Measurements from ENCODE around the gene CDCA5. TPM values are rescaled to one million over a fixed set of nuclear protein-coding genes. Genes with fewer than 3 reads are reported as not detected.

The CDCA5 gene
- total and polyA plus RNA-seq, 4 donors: 1.8 to 2.7 (median 2.2) TPM

DNA sequence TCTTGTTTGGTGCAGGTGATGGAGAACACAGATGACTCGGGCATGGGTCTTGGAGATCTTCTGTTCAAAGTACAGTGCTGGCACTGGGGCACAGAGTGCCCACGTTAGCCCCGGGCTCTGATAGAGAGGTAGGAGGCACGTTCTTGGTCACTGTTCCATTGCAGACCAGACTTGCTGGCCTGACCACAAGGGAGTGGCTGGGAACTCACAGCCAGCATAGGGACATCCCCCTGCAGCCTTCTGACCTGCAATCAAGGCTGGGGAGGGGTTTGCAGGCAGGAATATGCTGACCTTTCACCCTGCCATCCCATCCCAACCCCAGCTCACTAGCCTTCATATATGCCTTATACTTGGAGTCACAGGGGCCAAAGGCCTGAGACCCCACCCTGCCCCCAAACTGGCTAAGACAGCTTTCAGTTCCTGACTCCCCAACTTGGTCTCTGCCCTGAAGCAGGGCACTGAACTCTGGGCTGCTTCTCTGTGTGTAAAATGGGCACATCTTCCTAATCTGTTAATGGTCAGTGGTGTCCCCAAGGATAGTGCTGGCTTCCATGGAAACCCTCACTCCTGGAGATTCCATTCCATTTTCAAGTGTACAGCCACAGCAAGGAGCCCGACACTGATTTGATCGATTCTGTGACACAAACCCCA is 42.9 kb upstream of the CDCA5 start:
- Histone ChIP-seq H3K27ac (ENCODE audit: low read depth in 1 of 2, low read length in 1 of 2) (no peak overlapping the region), H3K9me3 (ENCODE audit: control insufficient read depth in 4 of 4, insufficient read depth in 3 of 4, low read length in 3 of 4) (no peaks in the 10 kb centered on the region), H3K9ac (ENCODE audit: insufficient read depth in 1 of 2, low read length in 2 of 2) (no peak overlapping the region), H3K4me3 (no peak overlapping the region), H3K36me3 (ENCODE audit: control insufficient read depth in 4 of 4, insufficient read depth in 4 of 4, low read length in 4 of 4) (peaks cover 18 to 64% (median 39%) of the 10 kb centered on the region in 4 donors), H3K27me3 (ENCODE audit: control insufficient read depth in 3 of 3, insufficient read depth in 3 of 3, low read length in 2 of 3) (no peaks in the 10 kb centered on the region), H3K4me1 (ENCODE audit: control insufficient read depth in 5 of 5, insufficient read depth in 5 of 5, low read length in 5 of 5) (peaks cover 0 to 7% (median 0%) of the 10 kb centered on the region in 5 donors)
- TF ChIP-seq, protein P1, sequence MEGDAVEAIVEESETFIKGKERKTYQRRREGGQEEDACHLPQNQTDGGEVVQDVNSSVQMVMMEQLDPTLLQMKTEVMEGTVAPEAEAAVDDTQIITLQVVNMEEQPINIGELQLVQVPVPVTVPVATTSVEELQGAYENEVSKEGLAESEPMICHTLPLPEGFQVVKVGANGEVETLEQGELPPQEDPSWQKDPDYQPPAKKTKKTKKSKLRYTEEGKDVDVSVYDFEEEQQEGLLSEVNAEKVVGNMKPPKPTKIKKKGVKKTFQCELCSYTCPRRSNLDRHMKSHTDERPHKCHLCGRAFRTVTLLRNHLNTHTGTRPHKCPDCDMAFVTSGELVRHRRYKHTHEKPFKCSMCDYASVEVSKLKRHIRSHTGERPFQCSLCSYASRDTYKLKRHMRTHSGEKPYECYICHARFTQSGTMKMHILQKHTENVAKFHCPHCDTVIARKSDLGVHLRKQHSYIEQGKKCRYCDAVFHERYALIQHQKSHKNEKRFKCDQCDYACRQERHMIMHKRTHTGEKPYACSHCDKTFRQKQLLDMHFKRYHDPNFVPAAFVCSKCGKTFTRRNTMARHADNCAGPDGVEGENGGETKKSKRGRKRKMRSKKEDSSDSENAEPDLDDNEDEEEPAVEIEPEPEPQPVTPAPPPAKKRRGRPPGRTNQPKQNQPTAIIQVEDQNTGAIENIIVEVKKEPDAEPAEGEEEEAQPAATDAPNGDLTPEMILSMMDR (IDR thresholded peaks at IDR 0.05; ENCODE audit: control extremely low read depth, extremely low read depth): no peak
- ATAC-seq (ENCODE audit: insufficient read depth, low FRiP score) (no peak), DNase-seq (no peak)
- WGBS, 2 donors: 85 to 86% methylated on average over 6 of the region's 6 CpGs

DNA sequence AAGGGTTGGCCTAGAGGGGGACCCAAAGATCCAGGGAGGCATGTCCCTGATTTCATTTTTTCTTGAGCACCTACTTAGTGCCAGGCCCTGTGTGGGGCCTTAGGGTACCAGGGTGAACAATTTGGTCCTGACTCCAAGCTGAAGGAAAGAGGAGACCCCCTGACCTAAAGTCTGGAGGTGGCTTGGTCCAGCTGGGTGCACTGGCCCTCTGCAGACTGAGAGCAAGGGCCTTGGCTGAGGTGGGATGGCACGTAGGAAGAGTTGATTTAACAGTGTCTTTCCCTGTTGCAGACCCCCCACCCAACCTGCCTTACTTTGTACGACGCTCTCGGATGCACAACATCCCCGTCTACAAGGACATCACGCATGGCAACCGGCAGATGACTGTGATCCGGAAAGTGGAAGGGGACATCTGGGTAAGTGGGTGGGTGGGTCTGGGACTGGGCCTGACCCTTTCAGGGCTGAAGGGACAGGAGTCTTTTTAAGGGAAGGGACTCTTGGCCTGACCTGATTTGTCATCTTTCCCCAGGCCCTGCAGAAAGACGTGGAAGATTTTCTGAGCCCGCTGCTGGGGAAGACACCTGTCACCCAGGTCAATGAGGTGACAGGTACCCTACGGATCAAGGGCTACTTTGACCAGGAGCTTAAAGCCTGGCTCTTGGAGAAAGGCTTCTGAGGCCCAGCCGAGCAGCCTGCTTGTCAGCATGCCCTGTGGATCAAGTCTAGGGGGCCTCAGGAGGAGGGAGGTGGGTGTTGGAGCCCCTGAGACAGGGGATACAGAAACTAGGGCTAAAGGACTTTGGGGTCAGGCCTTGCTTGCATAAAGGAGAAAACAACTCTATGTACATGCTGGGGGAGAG is 41.6 kb upstream of the CDCA5 start:
- WGBS, 2 donors: 90 to 96% methylated on average over 12 of the region's 12 CpGs
- no peak for ATAC-seq (ENCODE audit: insufficient read depth, low FRiP score)
- Histone ChIP-seq H3K27me3 (ENCODE audit: control insufficient read depth in 3 of 3, insufficient read depth in 3 of 3, low read length in 2 of 3) (no peaks in the 10 kb centered on the region), H3K9me3 (ENCODE audit: control insufficient read depth in 4 of 4, insufficient read depth in 3 of 4, low read length in 3 of 4) (no peaks in the 10 kb centered on the region), H3K4me3 (no peak overlapping the region), H3K36me3 (ENCODE audit: control insufficient read depth in 4 of 4, insufficient read depth in 4 of 4, low read length in 4 of 4) (peaks cover 22 to 56% (median 39%) of the 10 kb centered on the region in 4 donors), H3K9ac (ENCODE audit: insufficient read depth in 1 of 2, low read length in 2 of 2) (no peak overlapping the region), H3K27ac (ENCODE audit: low read depth in 1 of 2, low read length in 1 of 2) (no peak overlapping the region), H3K4me1 (ENCODE audit: control insufficient read depth in 5 of 5, insufficient read depth in 5 of 5, low read length in 5 of 5) (peaks cover 0 to 16% (median 7%) of the 10 kb centered on the region in 5 donors)
- TF ChIP-seq, protein P1 (IDR thresholded peaks at IDR 0.05; ENCODE audit: control extremely low read depth, extremely low read depth): no peak
- no peak for DNase-seq

DNA sequence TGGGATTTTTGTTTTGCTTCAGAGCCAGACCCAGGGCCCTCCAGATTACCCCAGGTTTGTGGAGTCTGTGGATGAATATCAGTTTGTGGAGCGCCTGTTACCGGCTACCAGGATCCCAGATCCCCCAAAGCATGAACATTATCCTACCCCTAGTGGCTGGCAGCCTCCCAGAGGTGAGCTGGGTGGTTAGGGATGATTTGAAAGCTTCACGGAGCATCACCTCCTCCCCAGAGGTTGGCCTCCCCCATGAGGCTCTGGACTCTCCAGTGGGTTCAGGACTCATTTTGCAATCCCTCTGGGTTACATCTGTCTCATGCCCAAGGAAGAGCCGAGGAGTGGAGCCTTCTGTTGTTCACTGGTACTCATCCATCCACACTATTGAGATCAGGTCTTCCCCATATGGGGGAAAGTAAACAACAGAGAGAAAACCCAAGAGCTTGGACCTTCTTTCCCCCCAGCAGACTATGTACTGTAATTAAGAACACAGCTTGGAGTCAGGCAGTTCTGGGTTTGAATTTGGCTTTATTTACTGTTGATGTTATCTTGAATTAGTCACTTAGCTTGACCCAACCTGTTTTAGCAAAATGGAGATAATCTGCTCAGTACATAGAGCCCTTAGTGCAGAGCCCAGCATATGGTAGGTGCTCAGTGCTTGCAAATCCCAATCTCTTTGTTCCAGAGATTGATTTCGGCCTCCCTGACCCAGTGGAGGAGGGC is 40.8 kb upstream of the CDCA5 start:
- no peak for DNase-seq
- Histone ChIP-seq H3K9ac (ENCODE audit: insufficient read depth in 1 of 2, low read length in 2 of 2) (no peak overlapping the region), H3K9me3 (ENCODE audit: control insufficient read depth in 4 of 4, insufficient read depth in 3 of 4, low read length in 3 of 4) (no peaks in the 10 kb centered on the region), H3K27ac (ENCODE audit: low read depth in 1 of 2, low read length in 1 of 2) (no peak overlapping the region), H3K4me1 (ENCODE audit: control insufficient read depth in 5 of 5, insufficient read depth in 5 of 5, low read length in 5 of 5) (peaks cover 0 to 16% (median 7%) of the 10 kb centered on the region in 5 donors), H3K4me3 (no peak overlapping the region), H3K27me3 (ENCODE audit: control insufficient read depth in 3 of 3, insufficient read depth in 3 of 3, low read length in 2 of 3) (no peaks in the 10 kb centered on the region), H3K36me3 (ENCODE audit: control insufficient read depth in 4 of 4, insufficient read depth in 4 of 4, low read length in 4 of 4) (peaks cover 24 to 54% (median 39%) of the 10 kb centered on the region in 4 donors)
- ATAC-seq (ENCODE audit: insufficient read depth, low FRiP score): no peak
- WGBS, 2 donors: 93 to 95% methylated on average over 5 of the region's 5 CpGs
- TF ChIP-seq, protein P1 (IDR thresholded peaks at IDR 0.05; ENCODE audit: control extremely low read depth, extremely low read depth): no peak
